ENCODE results near the gene FCER2.
"Not testable (repeated sequence)": the region's sequence is repeated elsewhere in the genome, so short reads cannot be mapped to it uniquely, and the experiment has no call there.

FCER2 gene

DNA sequence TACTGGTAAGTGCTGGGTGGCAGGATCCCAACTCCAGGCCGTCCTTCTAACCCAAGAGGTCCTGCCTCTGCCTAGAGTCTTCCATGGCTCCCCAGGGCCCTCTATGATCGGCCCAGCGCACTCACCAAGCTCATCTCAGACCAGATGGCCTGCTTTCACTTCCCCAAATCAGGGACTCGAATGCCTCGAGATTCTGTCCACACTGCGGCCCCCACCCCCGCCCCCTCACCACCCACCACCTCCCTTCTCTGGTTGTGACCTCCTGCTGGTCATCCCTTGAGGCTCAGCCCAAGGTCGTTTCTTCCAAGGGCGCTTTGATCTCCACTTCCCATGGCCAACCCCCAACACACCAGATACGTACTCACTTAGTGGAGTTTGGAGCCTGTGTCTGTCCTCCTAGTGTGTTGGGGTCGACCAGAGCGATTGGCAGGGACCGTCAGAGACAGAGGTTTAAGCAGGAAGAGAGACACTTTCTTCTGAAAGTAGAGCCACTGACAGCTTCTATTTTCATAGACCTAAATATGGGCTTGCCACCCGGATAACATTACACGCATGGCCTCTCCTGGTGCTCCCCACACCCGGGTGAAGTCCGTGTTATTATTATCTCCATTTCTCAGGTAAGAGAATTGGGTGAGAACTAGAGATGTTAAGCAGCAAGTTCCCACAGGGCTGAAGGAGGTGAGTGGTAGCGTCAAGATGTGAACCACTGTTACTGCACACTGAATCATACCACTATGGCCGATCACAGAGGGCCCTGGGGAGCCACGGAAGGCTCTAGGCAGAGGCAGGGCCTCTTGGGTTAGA, at the start of gene FCER2:
FCER2 (minus strand) TSS at position 478 of the 804 bp plus-strand sequence. CDS start 2,371 bp downstream, outside the sequence.
- no peak for DNase-seq

DNA sequence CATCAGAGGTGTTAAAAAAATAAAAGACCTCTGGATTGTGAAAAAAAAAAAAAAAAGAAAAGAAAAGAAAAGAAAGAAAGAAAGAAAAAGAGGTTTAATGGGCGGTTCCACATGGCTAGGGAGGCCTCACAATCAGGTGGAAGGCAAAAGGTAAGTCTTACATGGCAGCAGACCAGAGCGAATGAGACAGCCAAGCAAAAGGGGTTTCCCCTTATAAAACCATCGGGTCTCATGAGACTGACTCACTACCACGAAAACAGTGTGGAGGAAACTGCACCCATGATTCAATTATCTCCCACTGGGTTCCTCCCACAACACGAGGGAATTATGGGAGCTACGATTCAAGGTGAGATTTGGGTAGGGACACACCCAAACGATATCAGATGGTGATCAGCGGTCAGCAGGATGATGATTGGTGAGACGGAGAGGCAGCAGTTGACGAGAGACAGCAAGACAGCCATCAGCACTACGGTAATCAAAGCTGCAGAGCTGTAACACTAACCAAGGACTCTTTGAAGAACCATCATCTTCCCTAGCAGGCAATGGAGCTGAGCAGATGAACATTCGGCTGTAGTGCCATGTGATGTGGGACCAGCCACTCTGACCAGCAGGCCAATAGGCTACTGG, 49.3 kb upstream of the FCER2 start:
- DNase-seq, result no peak

DNA sequence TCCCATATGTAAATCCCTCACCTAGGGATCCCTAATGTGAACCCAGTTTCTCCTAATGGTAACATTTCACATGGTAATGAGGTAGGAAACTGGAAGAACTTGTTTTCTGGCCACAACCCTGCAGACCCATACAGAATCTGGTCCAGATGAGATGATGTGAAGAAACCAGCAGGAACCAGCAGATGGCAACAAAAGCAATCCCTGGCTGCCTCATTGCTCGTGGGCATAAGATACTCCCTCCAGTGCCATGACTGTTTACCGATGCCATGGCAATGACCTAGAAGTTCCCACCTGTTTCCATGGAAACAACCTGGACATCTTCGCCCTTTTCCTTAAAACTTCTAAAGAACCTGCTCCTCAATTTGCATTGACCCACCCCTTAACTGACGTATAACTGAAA, 46.8 kb upstream of the FCER2 start:
- DNase-seq, result no peak

GRCh38 chr19:7748171-7748570, 46.2 kb upstream of the FCER2 start:
- DNase-seq, result no peak

DNA sequence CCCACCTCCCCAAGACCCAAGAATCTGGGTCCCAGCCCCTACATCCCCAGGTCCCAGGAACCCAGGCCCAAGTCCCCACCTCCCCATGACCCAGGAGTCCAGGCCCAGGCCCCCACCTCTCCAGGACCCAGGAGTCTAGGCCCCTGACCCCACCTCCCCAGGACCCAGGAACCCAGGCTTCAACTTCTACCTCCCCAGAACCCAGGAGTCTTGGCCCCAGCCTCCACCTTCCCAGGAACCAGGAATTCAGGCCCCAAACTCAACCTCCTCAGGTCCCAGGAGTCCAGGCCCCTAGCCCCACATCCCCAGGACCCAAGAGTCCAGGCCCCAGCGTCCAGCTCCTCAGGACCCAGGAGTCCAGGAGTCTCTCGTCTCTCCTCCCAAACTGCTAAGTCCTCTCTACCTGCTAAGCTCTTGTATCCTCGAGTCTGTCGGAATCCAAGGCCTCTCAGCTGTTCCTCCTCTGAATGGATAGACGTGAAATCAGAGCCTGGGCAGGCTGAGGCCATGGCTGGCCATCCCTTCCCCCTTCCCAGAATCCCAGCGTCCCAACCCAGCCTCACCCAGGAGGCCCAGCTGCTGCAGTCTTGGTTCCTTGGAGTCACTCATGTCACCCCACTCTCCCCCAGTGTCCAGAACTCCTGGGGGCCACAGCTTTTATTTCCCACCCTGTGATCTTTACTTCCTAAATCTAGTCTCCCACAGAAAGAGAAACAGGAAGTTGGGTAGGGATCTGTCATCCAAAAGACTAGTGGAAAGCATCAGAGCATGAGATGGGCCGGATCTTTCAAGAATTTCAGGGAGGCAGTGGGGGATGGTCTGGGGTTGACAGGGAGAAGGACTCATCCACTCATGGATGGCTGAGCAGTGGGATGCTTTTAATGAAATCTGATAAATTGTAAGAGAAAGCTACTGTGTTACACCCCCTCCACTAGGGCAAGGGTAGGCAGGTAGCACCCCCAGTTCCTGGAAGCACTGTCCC, 45.3 kb upstream of the FCER2 start, which contains the start of gene CD209:
CD209 (minus strand) TSS at position 632 of the 982 bp plus-strand sequence; CDS start at position 609, 23 bp downstream.
- DNase-seq, result no peak

GRCh38 chr19:7746306-7746705, 44.4 kb upstream of the FCER2 start:
- DNase-seq, result not testable (repeated sequence)

DNA sequence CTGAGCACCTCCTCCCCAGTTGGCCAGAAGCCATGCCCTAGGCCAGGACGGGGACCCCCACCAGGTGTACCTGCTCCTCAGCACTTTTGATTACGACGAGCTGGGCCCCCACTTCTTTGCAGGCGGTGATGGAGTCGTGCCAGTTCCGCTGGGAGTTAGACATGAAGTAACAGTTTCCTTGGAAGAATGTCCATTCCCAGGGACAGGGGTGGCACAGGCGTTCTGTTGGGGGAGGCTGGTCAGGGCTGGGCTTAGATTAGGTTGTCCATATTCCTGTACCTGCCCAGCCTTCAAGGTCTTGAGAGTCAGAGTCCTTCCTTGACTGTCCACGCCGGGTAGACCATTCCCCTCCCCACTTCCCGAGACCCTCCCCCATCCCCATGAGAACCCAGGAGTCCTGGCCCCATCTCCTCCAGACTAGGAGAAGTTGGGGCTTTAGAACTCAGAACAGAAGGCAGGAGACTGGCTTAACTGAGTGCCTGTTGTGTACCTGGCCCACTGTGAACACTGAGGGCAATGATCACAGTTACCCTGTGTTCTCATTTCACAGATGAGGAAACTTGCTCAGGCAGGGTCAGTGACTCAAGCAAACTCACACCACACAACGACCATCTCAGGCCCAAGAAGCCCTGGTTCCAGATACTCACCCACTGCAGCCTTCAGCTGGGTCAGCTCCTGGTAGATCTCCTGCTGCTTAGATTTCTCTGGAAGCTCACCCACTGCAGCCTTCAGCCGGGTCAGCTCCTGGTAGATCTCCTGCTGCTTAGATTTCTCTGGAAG, 43.1 kb upstream of the FCER2 start:
- DNase-seq, result no peak

GRCh38 chr19:7744199-7744786, 42.4 kb upstream of the FCER2 start:
- DNase-seq, result no peak

- DNase-seq, result no peak
Observed at GRCh38 chr19:7743425-7743841, 41.5 kb upstream of the FCER2 start.

DNA sequence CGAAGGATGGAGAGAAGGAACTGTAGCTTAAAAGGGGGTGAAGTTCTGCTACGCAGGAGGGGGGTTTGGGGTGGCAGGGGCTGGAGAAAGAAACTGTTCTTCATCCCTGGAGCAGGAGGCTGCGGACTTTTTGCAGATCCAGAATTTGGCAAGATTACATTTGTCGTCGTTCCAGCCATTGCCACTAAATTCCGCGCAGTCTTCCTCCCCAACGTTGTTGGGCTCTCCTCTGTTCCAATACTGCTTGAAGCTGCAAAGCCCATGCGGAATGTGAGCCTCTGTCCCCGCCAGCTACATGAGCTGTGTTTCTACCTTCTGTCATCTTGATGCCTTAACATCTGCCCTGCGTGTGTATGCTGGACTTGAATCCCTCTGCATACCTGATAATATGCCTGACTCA, 41.1 kb upstream of the FCER2 start:
- DNase-seq, result no peak

GRCh38 chr19:7742575-7742974, 40.6 kb upstream of the FCER2 start:
- no peak for DNase-seq

DNA sequence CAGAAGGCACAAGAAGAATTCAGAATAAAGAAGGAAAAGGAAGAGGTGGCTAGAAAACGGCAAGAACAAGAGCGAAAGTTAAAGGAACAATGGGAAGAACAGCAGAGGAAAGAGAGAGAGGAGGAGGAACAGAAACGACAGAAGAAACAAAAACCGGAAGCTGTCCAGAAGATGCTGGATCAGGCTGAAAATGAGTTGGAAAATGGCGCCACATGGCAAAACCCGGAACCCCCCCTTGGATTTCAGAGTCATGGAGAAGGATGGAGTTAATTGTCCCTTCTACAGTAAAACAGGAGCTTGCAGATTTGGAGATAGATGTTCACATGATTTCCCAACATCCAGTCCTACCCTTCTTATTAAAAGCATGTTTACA, 38.7 kb upstream of the FCER2 start:
- no peak for DNase-seq

- DNase-seq, result no peak
Observed at GRCh38 chr19:7739801-7740681, 38.1 kb upstream of the FCER2 start.

- DNase-seq, result no peak
Observed at GRCh38 chr19:7739211-7739755, 37.4 kb upstream of the FCER2 start.

DNA sequence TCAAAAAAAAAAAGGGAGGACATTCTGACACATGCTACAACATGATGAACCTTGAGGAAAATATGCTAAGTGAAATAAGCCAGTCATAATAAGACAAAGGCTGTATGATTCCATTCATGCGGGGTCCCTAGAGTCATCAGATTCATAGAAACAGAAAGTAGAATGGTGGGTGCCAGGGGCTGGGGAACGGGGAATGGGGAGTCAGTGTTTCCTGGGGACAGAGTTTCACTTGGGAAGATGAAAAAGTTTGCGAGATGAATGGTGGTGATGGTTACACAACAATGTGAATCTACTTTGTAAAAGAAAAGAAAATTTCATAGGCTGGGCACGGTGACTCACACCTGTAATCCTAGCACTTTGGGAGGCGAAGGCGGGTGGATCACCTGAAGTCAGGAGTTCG, 36.1 kb upstream of the FCER2 start:
- DNase-seq, result no peak

GRCh38 chr19:7737215-7737614, 35.3 kb upstream of the FCER2 start:
- no peak for DNase-seq

GRCh38 chr19:7736148-7736547, 34.2 kb upstream of the FCER2 start:
- no peak for DNase-seq

DNA sequence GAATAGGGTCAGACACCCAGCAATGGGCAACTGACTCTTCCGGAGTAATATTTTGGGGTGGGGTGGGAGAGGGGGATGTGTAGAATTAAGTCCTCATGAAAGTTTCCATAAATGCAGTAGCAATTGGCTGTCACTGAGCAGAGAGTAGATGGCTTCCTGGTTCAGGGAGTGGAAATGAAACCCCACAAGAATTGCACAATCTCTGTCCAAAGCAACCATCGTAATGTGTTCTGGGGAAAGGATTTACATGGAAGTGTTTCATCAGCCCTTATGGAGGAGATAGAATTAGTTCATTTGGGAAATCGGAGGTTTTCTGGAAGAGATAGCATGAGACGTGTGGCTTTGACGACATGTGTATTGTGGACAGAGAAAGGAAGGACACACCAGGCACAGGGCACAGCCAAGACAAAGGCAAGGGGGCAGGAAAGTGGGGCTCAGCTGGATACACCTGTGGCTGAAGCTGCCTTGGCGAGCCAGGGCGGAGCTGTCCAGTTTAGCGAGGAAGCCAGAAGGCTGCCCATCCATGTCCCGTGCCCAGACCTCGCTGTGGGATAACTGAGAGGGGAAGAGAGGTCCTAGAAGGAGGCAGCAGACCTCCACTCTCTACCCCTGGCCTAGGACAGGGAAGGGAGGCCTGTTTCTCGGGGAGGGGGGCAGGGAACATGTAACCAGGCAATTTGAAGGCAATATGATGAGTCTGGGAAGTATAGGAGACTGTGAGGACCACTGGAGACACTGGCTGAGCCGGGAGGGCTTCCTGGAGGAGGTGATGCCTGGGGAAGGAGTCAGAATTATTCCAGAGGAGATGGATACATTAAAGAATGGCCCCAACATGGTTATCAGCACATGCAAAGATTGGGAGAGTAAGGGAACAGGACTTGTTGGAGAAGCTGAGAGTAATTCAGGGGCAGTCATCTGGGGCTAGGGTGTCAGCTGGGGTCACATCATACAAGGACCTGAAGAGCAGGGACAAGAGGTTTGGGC, 32.6 kb upstream of the FCER2 start:
- no peak for DNase-seq

DNA sequence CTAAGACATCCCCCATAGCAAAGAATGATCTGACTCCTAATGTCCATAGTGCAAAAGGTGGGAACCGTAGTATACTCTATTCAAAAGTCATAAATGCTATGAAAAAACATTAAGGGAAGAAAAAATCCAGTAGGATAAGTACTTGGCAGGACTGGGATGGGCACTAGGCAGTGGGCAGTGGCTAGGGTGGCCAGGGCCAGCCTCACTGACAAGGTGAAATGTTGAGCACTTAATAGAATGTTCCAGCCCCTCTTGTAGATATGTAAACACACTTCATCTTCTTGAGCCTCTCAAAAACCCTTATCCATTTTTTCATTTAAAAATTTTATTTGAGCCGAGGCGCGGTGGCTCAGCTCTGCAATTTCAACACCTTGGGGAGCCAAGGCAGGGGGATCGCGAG, 31.4 kb upstream of the FCER2 start:
- no peak for DNase-seq

Measured in NCI-H1436 (cell line).